Hepatic stellate cell (primary cell): ENCODE data around the gene MTPN.

Experiments used
- DNase-seq: peaks from one replicate; pipeline ENCODE4 v3.0.0; 2011; ENCODE audit warnings: low spot score

Gene MTPN

GRCh38 chr7:135956393-135956792, 20.8 kb downstream of the MTPN start:
- no peak for DNase-seq

DNA sequence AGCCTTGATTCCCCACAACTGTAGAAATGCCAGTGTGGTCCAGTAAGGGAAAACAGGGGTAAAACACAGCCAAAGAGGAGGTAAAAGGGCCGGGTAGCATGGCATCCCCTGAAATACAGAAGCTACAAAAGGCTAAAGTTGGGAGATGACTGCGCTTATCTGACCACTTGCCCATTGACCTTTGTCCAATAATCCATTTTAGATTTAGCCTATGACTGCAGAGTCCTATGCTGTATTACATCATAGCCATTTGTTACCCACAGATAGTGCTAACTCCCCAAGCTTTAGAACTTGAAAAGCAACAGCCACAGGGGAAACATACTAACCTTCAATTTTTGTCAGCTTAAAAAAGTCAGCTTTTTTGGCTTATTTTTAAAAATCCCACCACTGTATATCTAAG, 26.2 kb downstream of the MTPN start:
- DNase-seq: no peak

- no peak for DNase-seq
Observed at GRCh38 chr7:135950429-135950828, 26.7 kb downstream of the MTPN start.

- DNase-seq: no peak
Observed at GRCh38 chr7:135946289-135947055, 30.7 kb downstream of the MTPN start.

- no peak for DNase-seq
Observed at GRCh38 chr7:135944753-135945152, 32.4 kb downstream of the MTPN start.

- DNase-seq: no peak
Observed at GRCh38 chr7:135943134-135943879, 33.9 kb downstream of the MTPN start.

- DNase-seq: no peak
Observed at GRCh38 chr7:135942614-135943013, 34.5 kb downstream of the MTPN start.

- no peak for DNase-seq
Observed at GRCh38 chr7:135940077-135941075, 36.8 kb downstream of the MTPN start.

DNA sequence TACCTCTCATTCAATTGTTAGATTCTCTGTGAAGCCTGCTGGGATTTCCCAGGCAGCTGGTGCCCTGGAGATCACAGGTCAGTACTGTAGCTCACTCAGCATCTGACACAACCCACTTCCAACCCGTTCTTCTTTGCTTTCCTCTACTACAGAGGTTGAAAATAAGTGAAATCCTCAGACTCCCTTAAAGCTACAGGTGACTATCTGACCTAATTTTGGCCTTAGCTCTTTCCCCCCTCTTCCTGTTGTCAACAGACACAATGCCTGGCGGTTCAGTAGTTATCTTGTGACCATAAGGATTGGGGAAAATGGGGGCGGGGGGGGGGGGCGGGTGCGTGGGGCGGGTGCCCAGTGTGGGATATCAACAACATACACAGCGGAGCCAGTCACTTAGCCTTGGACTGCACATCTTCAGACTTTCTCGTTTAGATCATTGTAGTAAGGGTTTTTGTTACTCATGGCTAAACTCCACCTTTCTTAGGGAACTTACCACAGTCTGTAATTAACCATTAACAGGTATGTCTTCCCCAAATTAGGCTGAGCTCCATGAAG, 37.8 kb downstream of the MTPN start:
- DNase-seq: no peak

GRCh38 chr7:135938563-135938962, 38.6 kb downstream of the MTPN start:
- no peak for DNase-seq

DNA sequence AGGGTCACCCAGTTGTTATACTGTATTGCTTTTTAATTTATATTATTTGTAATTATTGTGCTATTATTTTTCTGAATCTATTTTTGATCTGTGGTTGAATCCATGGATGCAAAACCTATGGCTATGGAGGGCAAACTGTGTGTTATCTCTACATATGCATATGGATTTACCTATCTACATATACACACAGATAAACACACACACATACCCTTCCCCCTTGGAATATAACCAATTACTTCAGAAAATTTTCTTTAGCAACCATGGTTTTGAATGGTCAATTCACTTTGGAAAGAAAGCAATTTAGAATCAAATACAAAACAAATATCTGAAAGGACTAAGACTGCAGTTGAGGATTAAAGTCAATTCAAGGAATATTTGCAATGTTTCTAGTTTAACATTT, 39.1 kb downstream of the MTPN start:
- no peak for DNase-seq

DNA sequence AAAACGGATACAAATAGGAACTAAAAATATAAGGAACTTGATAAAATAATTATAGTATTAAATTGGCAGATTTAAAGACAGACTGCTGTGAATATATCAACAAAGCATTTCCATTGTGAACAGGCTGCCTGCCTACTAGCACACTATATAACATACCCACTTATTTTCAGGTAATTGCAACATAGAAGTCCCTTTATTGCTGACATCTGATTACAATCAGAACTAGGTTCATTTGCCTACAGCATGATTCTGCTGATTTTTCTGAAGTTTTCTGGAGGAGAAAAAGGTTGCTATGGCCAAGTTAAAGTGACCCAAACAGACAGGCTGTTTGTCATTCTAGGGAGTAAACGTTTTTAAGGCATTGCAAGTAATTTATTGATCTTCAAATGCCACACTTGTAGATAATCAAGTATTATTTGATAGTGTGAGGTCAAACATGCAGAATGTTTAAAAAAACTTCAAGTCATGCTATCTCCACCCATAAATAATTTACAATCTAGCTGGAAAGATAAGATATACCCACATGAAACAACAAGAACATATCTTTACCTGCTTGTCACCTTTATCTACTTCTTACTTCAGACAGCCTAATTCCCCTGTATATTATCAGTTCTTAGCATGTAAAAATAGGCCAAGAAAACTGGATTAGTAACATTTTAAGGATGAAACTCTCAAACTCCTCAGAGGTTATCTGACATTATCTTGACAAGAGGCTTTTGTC, 40.5 kb downstream of the MTPN start:
- no peak for DNase-seq

- no peak for DNase-seq
Observed at GRCh38 chr7:135934651-135935050, 42.5 kb downstream of the MTPN start.

GRCh38 chr7:135933509-135934188, 43.5 kb downstream of the MTPN start:
- DNase-seq: no peak

GRCh38 chr7:135932131-135932530, 45.0 kb downstream of the MTPN start:
- DNase-seq: no peak

GRCh38 chr7:135930565-135931461, 46.3 kb downstream of the MTPN start:
- peak; percentile 10 for DNase-seq

DNA sequence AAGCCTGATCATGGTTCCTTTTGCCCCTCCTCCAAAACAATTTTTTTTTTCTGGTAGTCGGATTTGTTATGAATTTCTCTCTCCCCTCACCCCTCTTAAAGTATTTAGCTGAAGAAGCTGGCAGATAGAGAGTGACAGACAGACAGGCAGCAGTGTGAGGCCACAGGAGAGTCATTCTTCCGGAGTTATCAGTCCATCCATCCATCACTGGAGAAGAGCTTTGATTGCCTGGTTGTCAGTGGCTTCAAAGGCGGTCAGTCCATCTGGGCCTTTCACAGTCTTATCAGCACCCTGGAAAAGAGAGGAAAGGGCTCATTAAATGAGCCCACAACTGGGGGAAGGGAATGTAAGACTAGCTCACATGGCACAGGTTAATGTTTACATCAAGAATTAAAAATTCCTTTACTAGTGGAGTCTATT, 47.4 kb downstream of the MTPN start:
- DNase-seq: no peak

DNA sequence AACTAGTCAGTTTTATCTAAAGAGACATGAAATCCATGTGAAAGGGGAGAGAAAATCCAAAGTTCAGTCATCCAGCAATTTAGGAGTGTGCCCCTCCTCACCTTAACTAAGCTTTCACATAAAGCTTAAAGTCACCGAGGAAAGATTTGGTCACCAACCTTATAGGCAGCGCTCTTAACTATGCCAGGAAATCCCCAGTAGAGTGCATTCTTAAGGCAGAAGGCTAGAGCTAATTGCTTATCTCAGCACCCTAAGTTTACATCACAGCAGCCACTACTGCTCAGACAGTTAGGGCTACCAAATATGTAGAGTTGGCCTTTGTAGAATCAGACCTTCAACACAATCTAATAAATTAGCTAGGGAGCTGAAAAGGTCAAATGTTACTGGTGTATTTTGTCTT, 47.9 kb downstream of the MTPN start:
- DNase-seq: no peak

GRCh38 chr7:135928136-135928535, 49.0 kb downstream of the MTPN start:
- no peak for DNase-seq

GRCh38 chr7:135925210-135925609, 51.9 kb downstream of the MTPN start:
- no peak for DNase-seq
